GM23338 (cell line): ENCODE data around the gene TBC1D5.

Experiments
- CTCF ChIP-seq, 2 experiments: fragments of 200-600 bp in 1 of 2; sonication (generic) in 1 of 2; conservative IDR thresholded peaks; 2 replicates each; pipeline versions ENCODE4 v1.5.1 to v1.6.1; 2016 to 2017; ENCODE audit warnings: antibody characterized with exemption in 2 of 2, low read depth in 2 of 2, mild to moderate bottlenecking in 2 of 2, moderate library complexity in 1 of 2
- EZH2phosphoT487 ChIP-seq: fragments of 200-600 bp; sonication (generic); IDR thresholded peaks from one replicate; pipeline ENCODE4 v1.8.1; 2018; ENCODE audit warnings: antibody characterized with exemption; ENCODE audit not compliant: unreplicated experiment
- ZNF462 ChIP-seq: fragments of 250-450 bp; sonication (Bioruptor Pico); IDR thresholded peaks from 2 replicates; pipeline ENCODE4 v1.5.0; 2020; ENCODE audit warnings: mild to moderate bottlenecking, moderate library complexity

GRCh38 chr3:17386432-17386831, 356.0 kb downstream of the TBC1D5 start:
- TF ChIP-seq CTCF (conservative IDR thresholded peaks at IDR 0.05; ENCODE audit: low read depth in 2 of 2) (no peak), EZH2phosphoT487 (no peak), ZNF462 (CRISPR knock-in tag) (no peak)
